Stimulated activated CD4-positive, alpha-beta T cell treated with anti-CD3 and anti-CD28 coated beads, Interleukin-2, amount 100 ng/mL, for 48 hours (primary cell): ENCODE measurements around the gene PRSS50.

ENCODE experiments used
- DNase-seq, 2 donors: peaks; one replicate each; pipeline ENCODE4 v3.0.0-alpha.2; 2020

The PRSS50 gene

GRCh38 chr3:46667657-46668056 is 50.0 kb downstream of the PRSS50 start:
- no peak for DNase-seq

- no peak for DNase-seq
Measured at GRCh38 chr3:46667061-46667621, 50.5 kb downstream of the PRSS50 start.

- no peak for DNase-seq
Measured at GRCh38 chr3:46666453-46666845, 51.2 kb downstream of the PRSS50 start.

- no peak for DNase-seq
Measured at GRCh38 chr3:46665763-46666452, 51.8 kb downstream of the PRSS50 start.

GRCh38 chr3:46664971-46665762 is 52.5 kb downstream of the PRSS50 start:
- DNase-seq, result no peak

GRCh38 chr3:46664188-46664970 is 53.3 kb downstream of the PRSS50 start:
- DNase-seq, result no peak

- DNase-seq, result no peak
Measured at GRCh38 chr3:46663591-46664135, 54.0 kb downstream of the PRSS50 start.

GRCh38 chr3:46662771-46663551 is 54.7 kb downstream of the PRSS50 start:
- DNase-seq, result no peak
